Sigmoid colon (tissue), 7 donors: Measurements from ENCODE around the gene STK10. TPM values are rescaled to one million over a fixed set of nuclear protein-coding genes. Genes with fewer than 3 reads are reported as not detected.

Source experiments
- DNase-seq: peaks from one replicate; pipeline ENCODE4 v3.0.0-alpha.2; 2019
- H3K27ac ChIP-seq, 4 donors: fragments of 200-600 bp; sonication (generic); one replicate each; pipeline ENCODE4 v1.5.1; 2016 to 2019; ENCODE audit warnings: mild to moderate bottlenecking in 1 of 4
- H3K27me3 ChIP-seq, 3 donors: fragments of 200-600 bp; sonication (generic); one replicate each; pipeline ENCODE4 v1.5.1; 2019; ENCODE audit warnings: mild to moderate bottlenecking in 1 of 3
- H3K36me3 ChIP-seq, 4 donors: fragments of 200-600 bp; sonication (generic); one replicate each; pipeline ENCODE4 v1.5.1; 2016 to 2019
- H3K4me1 ChIP-seq, 4 donors: fragments of 200-600 bp; sonication (generic); one replicate each; pipeline ENCODE4 v1.5.1; 2017 to 2019
- H3K4me3 ChIP-seq, 4 donors: fragments of 200-600 bp; sonication (generic); one replicate each; pipeline ENCODE4 v1.5.1; 2017 to 2019; ENCODE audit warnings: mild to moderate bottlenecking in 2 of 4, moderate library complexity in 1 of 4
- H3K9me3 ChIP-seq, 4 donors: fragments of 200-600 bp in 3 of 4; sonication (generic) in 3 of 4; one replicate each; pipeline versions ENCODE4 v1.5.1 to v1.6.1; 2013 to 2019
- EP300 ChIP-seq, 4 donors: sonication (generic); formaldehyde crosslinking; IDR thresholded peaks; one replicate each; pipeline ENCODE4 v1.6.1; 2017; ENCODE audit warnings: antibody characterized with exemption in 4 of 4
- POLR2A ChIP-seq, 2 donors: fragments of 450-650 bp; IDR thresholded peaks; one replicate each; pipeline ENCODE4 v1.6.1; 2016; ENCODE audit warnings: antibody characterized with exemption in 2 of 2, mild to moderate bottlenecking in 2 of 2, moderate library complexity in 2 of 2
- POLR2AphosphoS5 ChIP-seq, 4 donors: sonication (generic); formaldehyde crosslinking; IDR thresholded peaks; one replicate each; pipeline ENCODE4 v1.6.1; 2017; ENCODE audit warnings: antibody characterized with exemption in 4 of 4
- WGBS, 2 donors: extraction: QIAGEN DNeasy Blood & Tissue Kit; methylation state at CpG; one replicate each; pipeline ENCODE4 v1.1.7; 2013; 5-methylcytosine and 5-hydroxymethylcytosine counted together
- intact Hi-C: fragments of 100-400 bp; cut with DNase I; formaldehyde crosslinking; loops from one replicate; pipeline ENCODE4 v1.15.1; 2023
- polyA plus RNA-seq, 3 donors: library from polyadenylated mRNA; stranded (reverse); fragments of 200-250 nt; gene quantifications; one replicate each; pipeline ENCODE4 v1.2.3, GENCODE V29; 2013
- total RNA-seq, 4 donors: library from RNA; depleted of rRNA; stranded (reverse); fragments of >200 nt; gene quantifications; one replicate each; pipeline ENCODE4 v1.1.0, GENCODE V29; 2016
- TF ChIP-seq, protein P1 (sequence below), 4 experiments: fragments of 450-650 bp in 3 of 4; fragments of 200-600 bp in 1 of 4; IDR thresholded peaks; one replicate each; pipeline ENCODE4 v1.5.1; 2016 to 2019; ENCODE audit warnings: antibody characterized with exemption in 4 of 4, mild to moderate bottlenecking in 3 of 4, moderate library complexity in 2 of 4
- donor health status: healthy with polysubstance abuse.
- donor health status: Bipolar disorder and iron deficiency.
- donor health status: healthy.

Gene STK10
- total and polyA plus RNA-seq, 7 donors, result 4.2 to 28.6 (median 12.5) TPM

- Histone ChIP-seq H3K27me3 (no peaks in the 10 kb centered on the region), H3K4me3 (no peak overlapping the region), H3K9me3 (no peaks in the 10 kb centered on the region), H3K36me3 (peaks cover 0 to 36% (median 3%) of the 10 kb centered on the region in 4 donors), H3K27ac (no peak overlapping the region), H3K4me1 (peaks cover 0 to 16% (median 13%) of the 10 kb centered on the region in 4 donors)
- intact Hi-C loops, result no loop called here
- TF ChIP-seq EP300 (IDR thresholded peaks at IDR 0.05), result no peak
- TF ChIP-seq, protein P1, sequence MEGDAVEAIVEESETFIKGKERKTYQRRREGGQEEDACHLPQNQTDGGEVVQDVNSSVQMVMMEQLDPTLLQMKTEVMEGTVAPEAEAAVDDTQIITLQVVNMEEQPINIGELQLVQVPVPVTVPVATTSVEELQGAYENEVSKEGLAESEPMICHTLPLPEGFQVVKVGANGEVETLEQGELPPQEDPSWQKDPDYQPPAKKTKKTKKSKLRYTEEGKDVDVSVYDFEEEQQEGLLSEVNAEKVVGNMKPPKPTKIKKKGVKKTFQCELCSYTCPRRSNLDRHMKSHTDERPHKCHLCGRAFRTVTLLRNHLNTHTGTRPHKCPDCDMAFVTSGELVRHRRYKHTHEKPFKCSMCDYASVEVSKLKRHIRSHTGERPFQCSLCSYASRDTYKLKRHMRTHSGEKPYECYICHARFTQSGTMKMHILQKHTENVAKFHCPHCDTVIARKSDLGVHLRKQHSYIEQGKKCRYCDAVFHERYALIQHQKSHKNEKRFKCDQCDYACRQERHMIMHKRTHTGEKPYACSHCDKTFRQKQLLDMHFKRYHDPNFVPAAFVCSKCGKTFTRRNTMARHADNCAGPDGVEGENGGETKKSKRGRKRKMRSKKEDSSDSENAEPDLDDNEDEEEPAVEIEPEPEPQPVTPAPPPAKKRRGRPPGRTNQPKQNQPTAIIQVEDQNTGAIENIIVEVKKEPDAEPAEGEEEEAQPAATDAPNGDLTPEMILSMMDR (IDR thresholded peaks at IDR 0.05), result no peak
- no peak for TF ChIP-seq POLR2AphosphoS5 (IDR thresholded peaks at IDR 0.05)
- TF ChIP-seq POLR2A (IDR thresholded peaks at IDR 0.05), result no peak
- no peak for DNase-seq
- WGBS, 2 donors, result 96 to 97% methylated on average over 3 of the region's 3 CpGs
Observed at GRCh38 chr5:172055996-172056395, 132.0 kb downstream of the STK10 start.

DNA sequence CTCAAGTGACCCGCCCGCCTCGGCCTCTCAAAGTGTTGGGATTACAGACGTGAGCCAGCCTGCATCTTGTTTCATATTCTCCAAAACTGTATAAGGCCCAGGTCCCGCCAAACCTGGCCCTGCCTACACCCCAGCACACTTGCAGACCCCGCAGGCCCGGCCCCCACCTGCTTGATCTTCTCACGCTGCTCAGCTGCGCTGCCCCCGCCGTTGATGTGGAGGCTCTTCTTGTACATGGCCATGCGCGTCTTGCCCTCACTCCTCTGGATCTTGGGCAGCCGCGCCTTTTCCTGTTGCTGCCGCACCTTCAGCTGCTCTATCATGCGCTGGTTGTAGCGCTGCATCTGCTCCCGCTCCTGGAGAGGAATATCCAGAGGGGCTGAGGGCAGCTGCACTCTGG lies 132.6 kb downstream of the STK10 start:
- no peak overlapping the region for H3K27ac ChIP-seq
- intact Hi-C loops, result no loop called here
- 96% methylated on average over 19 of the region's 19 CpGs for WGBS, 2 donors
- peaks cover 0 to 16% (median 13%) of the 10 kb centered on the region in 4 donors for H3K4me1 ChIP-seq
- no peak overlapping the region for H3K4me3 ChIP-seq
- TF ChIP-seq POLR2AphosphoS5 (IDR thresholded peaks at IDR 0.05) (no peak), EP300 (IDR thresholded peaks at IDR 0.05) (no peak), POLR2A (IDR thresholded peaks at IDR 0.05) (no peak)
- TF ChIP-seq, protein P1 (IDR thresholded peaks at IDR 0.05), result no peak
- no peaks in the 10 kb centered on the region for H3K27me3 ChIP-seq
- peaks cover 0 to 36% (median 1%) of the 10 kb centered on the region in 4 donors for H3K36me3 ChIP-seq
- H3K9me3 ChIP-seq, result no peaks in the 10 kb centered on the region
- DNase-seq, result no peak

DNA sequence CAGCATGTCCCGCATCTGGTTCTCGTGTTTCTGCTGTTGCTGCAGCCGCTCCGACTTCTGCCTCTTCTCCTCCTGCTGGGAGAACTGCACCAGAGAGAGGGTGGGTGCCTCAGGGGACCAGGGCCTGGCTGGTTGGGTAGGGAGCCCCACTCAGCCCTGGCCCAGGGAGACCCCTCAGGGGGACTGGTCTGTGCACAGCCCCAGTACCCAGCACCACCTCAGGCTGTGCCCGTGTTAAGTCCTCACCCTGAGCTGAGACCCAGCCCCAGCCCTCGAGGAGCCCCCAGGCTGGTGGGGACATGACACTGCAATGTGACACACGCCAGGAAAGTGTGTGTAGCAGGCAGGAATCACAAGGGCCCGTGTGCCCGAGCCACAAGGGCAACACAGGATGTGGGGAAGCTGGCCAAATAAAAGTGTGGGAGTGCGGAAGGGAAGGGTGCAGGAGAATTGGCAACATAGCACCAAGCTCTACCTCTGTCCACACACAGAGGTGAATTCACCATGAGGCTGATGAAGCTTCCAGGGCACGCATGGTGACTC lies 133.3 kb downstream of the STK10 start:
- DNase-seq, result no peak
- Histone ChIP-seq H3K9me3 (no peaks in the 10 kb centered on the region), H3K4me1 (peaks cover 0 to 16% (median 13%) of the 10 kb centered on the region in 4 donors), H3K27ac (no peak overlapping the region), H3K4me3 (no peak overlapping the region), H3K36me3 (peaks cover 0 to 36% (median 0%) of the 10 kb centered on the region in 4 donors), H3K27me3 (no peaks in the 10 kb centered on the region)
- WGBS, 2 donors, result 92 to 93% methylated on average over 11 of the region's 11 CpGs
- no peak for TF ChIP-seq POLR2A (IDR thresholded peaks at IDR 0.05)
- intact Hi-C loops, result loop anchor here (5.0 kb wide), 2 partner anchors 48 to 133 kb away; partner anchors contain the start of gene STK10

GRCh38 chr5:172052450-172053236 lies 135.4 kb downstream of the STK10 start:
- Histone ChIP-seq H3K4me1 (peaks cover 0 to 16% (median 13%) of the 10 kb centered on the region in 4 donors), H3K27me3 (no peaks in the 10 kb centered on the region), H3K4me3 (no peak overlapping the region), H3K27ac (peak overlapping the region; percentile 32 to 73 (median 61)), H3K9me3 (no peaks in the 10 kb centered on the region), H3K36me3 (peaks cover 0 to 36% (median 2%) of the 10 kb centered on the region in 4 donors)
- intact Hi-C loops, result loop anchor here (5.0 kb wide), 2 partner anchors 50 to 135 kb away; partner anchors contain the start of gene STK10
- TF ChIP-seq POLR2A (IDR thresholded peaks at IDR 0.05), result no peak
- no peak for TF ChIP-seq EP300 (IDR thresholded peaks at IDR 0.05)
- TF ChIP-seq, protein P1 (IDR thresholded peaks at IDR 0.05), result peak in 1 of 4 experiments; percentile 25
- TF ChIP-seq POLR2AphosphoS5 (IDR thresholded peaks at IDR 0.05), result peak in 3 of 4 donors; percentile 53 to 67 (median 56)
- DNase-seq, result peak; percentile 83
- WGBS, 2 donors, result 88 to 89% methylated on average over 19 of the region's 19 CpGs
